KG1 (cell line): ENCODE measurements around the gene ST8SIA6.
"Not testable (repeated sequence)": the region's sequence is repeated elsewhere in the genome, so short reads cannot be mapped to it uniquely, and the experiment has no call there.

Experiments
- DNase-seq: peaks from one replicate; lab custom pipeline; 2025; lab: John Stamatoyannopoulos, UW

The ST8SIA6 gene, protein sequence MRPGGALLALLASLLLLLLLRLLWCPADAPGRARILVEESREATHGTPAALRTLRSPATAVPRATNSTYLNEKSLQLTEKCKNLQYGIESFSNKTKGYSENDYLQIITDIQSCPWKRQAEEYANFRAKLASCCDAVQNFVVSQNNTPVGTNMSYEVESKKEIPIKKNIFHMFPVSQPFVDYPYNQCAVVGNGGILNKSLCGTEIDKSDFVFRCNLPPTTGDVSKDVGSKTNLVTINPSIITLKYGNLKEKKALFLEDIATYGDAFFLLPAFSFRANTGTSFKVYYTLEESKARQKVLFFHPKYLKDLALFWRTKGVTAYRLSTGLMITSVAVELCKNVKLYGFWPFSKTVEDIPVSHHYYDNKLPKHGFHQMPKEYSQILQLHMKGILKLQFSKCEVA

DNA sequence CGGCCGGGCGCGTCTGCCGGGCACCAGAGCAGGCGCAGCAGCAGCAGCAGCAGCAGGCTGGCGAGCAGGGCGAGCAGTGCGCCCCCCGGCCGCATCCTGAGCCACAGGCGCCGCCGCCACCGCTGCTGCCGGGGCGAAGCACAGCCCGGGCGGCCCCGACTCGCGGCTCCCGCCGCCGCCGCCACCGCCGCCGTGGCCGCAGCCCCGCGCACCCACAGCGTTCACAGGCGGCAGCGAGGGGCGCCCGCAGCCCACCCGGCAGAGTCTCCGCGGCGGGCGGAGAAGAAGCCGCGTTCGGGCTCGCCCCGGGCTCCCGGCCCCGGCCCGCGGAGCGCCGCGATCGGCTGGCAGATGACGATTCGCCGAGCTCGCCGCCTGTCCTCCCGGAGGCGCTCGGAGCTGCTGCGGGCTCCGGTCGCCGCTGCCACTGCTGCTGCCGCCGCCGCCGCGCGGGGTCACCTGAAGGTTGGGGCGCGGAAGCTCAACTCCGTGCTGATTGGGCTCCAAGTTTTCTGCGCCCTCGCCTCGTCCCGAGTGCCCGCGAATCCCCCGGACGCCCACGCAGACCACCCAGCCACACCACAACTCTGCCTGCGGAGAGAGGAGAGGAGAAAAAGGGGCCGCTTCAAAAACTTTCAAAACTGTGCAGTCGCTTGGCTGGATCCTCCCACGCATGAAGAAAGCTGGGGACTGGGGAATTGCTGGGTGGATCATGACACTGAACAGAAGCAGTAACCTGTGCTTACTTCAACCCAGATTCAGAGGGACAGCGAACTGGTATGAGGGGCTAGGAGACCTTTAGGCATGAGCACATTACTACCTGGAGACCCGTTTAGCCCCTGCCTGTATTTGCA, at the start of gene ST8SIA6:
Gene ST8SIA6 (minus strand): TSS at position 435 of the 854 bp plus-strand sequence. CDS start 340 bp downstream, at position 95.
- DNase-seq, result no peak

DNA sequence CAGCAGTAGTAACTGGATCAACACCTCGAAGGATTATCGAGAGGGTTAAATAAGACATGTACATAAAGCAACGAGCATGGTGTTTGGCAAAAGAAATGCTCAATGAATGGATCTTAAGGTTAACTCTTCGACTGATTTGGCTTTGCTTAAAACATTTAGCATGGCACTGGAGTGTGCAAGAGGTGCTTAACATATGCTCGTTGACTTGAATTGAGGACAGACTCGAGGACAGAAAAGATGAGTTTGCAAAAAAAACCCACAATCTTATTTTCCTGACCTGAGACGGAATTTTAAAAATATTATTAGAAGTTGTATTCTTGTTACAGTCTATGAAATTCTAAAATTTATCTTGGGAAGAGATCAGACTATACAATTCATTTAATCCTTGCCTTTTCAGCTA, 49.4 kb upstream of the ST8SIA6 start:
- DNase-seq, result no peak

DNA sequence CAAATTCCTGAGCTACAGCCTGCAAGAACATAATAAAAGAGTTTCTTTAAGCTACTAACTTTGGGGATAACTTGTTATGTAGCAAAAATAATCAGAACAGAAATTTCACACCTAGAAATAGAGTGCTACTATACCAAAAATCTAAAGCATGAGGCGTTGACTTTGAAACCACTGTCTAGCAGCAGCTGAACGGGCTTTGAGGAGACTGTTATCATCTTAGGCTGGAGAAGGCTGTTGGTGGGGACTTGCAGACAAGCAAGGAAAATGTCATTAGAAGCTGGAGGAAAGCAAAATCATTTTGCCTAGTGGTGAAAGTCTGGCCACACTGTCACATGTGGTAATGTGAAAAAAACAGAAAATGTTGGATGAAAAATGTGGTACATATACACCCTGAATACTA, 48.4 kb upstream of the ST8SIA6 start:
- no peak for DNase-seq

DNA sequence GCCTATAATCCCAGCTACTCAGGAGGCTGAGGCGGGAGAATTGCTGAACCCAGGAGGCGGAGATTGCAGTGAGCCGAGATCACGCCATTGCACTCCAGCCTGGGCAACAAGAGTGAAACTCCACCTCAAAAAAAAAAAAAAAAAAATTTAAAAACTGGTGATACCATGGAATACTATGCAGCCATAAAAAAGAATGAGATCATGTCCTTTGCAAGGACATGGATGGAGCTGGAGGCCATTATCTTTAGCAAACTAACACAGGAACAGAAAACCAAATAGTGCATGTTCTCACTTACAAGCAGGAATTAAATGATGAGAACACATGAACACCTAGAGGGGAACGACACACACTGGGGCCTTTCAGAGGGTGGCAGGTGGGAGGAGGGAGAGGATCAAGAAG, 44.6 kb upstream of the ST8SIA6 start:
- DNase-seq, result not testable (repeated sequence)

DNA sequence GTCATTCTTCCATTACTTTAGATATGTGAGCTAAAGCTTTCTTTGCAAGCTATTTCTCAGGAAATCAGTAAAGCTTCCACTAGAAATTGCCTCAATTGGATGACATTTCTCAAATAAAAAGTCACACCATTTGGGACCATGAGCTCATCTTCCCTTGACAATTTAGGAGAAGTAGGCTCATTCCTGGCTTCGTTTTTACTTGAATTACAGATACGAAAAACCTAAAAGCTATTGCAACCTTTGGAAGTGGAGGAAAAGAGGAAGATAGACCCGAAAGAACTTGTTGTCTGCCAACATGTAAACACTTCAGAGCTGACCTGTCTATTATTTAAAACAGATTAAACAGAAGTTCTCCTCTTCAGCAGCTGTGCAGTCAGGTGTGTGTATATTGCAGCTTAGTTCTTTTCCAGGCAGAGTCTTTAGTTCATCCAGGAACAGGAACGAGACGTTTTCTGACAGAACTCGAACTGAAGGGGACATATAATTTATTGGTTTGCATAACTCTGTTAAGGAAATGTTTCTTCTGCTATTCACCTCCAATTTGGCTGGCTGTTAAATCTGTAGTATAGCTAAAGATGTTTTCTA, 43.1 kb upstream of the ST8SIA6 start:
- no peak for DNase-seq

DNA sequence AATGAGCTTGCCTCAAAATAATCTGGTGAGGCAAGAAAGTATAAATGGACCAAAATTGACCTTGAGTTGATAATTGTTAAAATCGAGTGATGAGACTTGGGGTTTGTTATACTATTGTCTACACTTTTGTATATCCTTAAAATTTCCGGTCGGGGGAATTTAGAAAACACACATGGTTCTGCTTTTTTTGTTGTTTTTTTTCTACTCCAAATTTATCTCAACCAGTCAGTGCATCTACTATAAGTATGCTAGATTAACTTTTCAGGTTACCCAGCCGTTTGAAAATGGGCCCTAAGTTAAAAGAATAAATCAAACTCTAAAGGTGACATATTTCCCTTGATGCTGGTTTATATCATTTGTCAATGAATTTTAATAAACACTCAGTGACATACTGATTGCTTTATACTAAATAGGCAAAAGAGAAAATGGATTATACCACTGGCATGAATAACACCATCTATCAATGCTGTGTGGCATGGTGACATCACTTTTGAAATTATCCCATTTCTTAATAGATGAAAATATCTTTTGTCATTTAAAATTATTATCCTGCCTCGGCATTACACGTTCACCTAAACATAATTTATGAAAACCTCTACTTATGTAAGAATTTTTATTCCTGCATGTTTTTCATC, 40.3 kb upstream of the ST8SIA6 start:
- DNase-seq, result no peak

DNA sequence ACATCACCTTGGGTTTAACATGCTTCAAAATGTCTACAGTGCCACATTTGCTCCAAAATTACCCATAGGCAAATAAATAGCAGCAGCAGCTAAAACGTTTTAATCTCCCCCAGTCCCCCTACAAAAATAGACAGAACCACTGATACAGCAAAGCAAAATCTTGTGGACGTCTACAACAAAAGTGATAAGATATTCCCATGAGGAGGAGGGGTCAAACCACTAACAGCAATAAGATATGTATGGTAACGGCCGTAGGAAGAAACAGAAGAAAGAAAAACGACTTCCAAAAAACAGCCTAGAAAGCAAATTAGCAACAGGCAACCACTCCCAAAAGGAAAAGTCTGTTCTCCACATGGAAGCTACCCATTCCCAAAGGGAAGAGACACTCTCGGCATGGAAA, 34.5 kb upstream of the ST8SIA6 start:
- DNase-seq, result no peak

DNA sequence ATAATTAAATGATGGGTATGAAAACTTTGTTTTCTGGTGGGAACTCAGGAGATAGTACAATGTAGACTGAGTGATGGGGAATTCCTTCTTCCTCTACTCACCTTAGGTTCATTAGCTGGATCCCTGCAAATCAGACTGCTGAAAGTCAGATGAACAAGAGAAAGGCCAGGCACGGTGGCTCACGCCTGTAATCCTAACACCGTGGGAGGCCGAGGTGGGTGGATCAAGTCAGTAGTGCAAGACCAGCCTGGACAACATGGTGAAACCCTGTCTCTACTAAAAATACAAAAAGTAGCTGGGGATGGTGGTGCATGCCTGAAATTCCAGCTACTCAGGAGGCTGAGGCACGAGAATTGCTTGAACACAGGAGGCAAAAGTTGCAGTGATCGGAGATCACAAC, 28.7 kb upstream of the ST8SIA6 start:
- no peak for DNase-seq

DNA sequence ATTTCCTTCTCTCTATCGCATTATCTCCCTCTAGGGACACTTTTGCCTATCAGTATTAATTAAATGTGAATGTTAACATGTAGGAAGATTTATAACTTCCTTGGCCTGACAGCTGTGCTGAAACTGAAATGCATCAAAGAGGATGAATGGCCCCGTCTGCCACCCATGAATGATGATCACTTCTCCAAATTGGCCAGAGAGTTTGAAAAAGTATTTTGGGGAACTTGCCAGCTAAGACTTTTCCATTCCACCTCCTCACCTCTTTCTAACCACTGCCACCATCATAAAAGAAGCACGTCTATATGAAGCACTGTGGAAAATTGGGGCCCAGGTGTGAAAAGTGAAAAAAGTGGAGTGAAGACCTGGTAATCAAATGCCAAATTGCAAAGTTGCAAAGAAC, 25.4 kb upstream of the ST8SIA6 start:
- DNase-seq, result no peak

DNA sequence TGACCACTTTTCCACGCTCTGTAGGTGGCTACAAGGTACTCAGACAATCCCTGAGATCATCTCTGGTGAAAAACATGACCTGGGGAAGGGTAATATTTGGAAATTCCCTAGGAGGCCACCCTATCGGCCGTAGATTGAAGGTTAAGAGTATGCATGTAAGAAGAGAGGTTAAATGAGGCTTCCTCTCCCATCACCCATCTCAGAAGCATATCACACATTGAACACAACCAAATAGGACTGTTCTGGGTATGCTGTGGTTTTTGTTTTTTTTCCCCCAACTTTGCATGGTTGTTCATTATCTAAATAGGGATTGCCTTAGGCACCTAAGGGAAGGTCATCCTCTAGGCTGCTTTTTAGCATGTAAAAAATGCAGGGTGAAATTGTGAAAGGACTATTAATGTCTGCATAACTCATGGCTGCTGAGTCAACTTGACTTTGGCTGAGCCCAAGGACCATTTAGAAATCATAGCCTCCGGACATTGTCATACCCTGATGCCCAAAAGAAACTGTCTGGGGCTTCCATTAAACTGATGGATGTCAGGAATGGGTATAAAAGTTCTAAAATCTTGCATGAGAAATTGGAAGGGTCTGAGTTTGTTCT, 24.7 kb upstream of the ST8SIA6 start:
- no peak for DNase-seq

DNA sequence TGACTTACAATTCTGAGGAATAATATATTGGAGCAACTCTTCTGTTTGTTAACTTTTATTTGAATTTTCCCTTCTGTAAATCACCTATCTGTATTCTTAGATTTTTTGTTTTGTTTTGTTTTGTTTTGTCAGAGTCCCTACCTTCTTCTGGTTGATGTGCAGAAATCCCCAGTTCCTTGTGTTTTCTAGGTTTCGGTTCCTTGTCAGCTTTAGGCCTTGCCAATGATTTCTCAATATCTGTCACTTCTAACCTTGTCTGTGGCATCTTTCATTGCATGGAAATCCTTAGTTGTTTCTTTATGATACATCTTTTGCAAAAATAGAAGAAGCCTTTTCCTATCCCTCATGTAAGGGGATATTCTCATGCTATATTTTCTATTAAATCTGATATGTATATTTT, 21.7 kb upstream of the ST8SIA6 start:
- DNase-seq, result no peak

DNA sequence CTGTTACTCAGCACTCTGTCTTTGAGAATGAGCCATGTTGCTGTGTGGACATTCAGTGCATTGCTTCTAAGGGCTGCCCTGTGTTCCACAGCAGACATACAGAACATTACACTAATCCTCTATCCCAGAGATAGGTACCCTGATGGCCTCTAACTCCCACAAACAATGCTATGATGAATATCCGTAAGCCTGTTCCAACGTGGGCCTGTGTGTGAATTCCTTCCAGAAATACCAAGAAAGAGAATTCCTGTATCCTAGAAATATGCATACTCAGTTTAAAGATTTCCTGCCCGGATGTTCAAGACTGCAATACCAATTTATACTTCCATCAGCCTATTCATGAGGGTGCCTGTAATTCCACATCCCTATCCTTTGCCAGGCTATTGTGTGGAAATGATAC, 21.3 kb upstream of the ST8SIA6 start:
- DNase-seq, result no peak

DNA sequence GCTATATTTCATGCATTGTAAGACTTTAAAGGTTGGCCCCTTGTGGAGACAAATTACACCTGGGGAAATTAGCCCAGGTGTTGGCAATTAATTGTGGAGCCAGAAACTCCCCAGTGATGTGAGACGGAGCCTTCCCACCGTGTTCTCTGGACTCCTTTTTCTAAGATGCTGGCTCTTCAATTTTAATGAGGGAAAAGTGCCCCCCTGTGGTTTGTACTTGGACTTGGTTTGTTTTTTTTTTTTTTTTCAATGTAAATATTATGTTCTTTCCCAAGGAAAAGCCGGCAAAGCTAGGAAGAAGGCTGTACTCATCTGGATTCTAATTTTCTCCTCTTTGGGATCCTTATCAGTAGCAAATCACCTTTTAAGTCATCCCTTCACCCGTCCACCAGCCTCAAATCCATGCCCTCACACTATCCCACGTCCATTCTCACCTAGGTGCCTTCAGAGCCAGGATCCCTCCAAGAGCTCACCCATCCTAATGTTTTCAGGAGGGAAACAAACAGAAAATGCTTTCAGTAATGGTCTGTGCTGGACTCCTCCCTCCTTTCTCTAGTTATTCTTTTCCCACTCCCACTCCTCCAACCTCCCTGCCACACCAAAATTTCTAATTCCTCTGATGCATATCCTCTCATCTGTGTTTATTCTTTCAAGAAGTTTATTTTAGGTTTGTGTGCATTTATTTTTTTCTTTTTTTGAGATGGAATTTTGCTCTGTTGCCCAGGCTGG, 20.4 kb upstream of the ST8SIA6 start:
- no peak for DNase-seq

DNA sequence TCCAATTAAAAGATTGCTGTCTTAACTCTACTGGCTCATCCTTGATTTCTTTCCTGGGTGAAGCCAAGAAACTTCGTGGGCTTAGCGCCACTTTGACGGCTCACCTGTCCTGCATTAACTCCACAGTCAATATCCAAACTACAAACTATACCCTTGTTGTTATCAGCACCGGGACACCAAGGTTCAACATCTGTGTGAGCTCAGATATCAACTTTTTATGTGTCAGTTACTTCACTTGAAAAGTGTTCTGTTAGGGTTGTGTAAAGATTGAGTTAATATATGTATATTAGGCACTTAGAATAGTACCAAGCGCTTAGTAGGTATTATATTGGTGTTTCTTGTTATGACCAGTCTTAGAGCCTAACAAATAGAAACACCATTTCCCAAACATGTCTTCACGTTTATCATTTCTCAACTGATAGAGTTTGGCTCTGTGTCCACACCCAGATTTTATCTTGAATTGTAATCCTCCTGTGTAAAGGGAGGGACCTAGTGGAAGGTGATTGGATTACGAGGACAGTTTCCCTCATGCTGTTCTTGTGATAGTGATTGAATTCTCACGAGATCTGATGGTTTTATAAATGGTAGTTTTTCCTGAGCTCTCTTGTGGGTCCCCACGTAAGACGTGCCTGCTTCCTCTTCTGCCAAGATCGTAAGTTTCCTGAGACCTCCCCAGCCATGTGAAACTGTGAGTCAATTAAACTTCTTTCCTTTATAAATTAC, 19.0 kb upstream of the ST8SIA6 start:
- DNase-seq, result no peak

DNA sequence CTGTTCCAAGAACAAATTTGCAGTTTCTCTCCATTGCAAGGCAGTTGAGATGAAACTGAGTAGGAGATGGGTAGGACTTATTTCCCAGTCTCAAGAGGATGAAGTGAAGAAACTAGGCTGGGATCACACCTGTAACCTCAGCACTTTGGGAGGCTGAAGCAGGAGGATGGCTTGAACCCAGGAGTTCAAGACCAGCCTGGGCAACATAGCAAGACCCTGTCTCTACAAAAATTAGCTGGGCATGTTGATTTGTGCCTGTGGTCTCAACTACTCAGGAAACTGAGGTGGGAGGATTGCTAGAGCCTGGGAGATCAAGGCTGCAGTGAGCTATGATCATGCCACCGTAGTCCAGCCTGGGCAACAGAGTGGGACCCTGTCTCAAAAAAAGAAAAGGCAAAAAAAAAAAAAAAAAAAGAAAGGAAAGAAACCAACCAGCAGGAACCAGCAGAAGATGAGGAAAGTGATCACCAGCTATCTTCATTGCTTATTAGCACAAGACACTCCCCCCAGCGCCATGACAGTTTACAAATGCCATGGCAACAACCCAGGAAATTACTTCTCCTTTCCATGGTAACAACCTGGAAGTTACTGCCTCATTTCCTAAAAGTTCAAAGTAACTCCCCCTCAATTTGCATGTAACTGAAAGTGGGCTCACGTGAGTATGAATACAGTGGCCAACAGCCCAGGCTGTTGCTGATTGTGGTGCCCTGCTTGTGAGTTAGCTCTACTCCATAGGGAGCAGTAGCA, 18.3 kb upstream of the ST8SIA6 start:
- no peak for DNase-seq

DNA sequence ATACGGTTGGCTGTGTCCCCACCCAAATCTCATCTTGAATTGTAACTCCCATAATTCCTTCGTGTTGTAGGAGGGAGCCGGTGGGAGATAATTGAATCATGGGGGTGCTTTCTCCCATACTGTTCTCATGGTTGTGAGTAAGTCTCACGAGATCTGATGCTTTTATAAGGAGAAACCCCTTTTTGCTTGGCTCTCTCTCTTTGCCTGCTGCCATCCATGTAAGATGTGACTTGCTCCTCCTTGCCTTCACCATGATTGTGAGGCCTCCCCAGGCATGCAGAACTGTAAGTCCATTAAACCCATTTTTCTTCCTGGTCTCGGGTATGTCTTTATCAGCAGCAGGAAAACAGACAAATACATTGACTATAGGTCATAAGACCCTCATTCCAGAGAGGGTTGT, 15.9 kb upstream of the ST8SIA6 start:
- no peak for DNase-seq

DNA sequence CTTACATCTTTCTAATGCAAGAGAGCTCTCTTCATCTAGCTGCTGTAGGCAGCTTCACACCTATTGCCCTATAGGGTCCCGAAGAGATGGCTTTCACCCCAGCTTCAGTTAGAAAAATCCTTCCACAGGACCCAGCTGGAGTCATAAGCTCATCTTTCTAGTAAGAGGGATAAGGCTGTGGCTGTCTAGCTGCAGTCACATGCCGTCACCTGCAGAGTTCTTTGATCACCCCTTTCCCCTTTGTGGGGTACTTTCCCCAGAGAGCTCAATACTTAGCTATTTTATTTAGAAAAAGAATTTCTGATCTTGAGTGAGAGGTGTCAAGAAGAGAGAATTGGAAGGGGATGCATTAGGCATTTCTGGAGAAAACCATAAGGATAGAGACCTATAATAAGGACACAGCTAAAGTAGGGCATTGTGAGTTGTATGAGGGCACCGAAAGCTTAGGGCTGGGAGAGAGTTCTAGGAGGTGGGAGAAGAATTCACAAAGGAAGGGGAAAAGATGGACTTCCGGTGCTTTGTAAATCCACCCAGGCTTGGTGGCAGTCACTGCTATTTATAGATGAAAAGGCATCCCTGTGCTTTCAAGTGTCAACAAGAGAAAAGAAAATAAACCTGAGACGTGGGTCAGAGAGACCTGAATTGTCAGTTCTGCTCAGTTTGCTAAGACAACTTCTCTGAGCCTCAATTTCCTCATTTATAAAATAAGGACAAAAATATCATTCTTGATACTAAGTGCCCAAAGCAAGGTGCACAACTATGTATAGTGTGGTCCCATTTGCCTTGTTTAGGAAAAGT, 11.1 kb upstream of the ST8SIA6 start:
- no peak for DNase-seq

DNA sequence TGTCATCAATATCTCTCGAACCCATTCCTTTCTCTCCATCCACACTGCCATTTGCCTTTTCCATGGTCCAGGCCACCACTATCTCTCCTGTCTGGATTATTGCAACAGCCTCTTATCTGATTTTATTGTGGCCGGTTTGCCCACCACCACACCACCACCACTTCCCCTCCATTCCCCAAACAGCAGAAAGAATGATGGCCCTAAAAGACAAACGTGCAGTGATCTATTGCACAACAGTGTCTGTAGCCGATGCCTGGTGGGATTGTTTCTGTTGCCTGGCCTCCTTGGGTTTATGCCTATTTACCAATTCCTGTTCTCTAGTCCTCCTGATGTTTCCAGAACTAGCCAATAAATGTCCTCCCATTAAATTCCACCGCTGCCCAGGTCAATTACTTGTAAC, 10.2 kb upstream of the ST8SIA6 start:
- no peak for DNase-seq

DNA sequence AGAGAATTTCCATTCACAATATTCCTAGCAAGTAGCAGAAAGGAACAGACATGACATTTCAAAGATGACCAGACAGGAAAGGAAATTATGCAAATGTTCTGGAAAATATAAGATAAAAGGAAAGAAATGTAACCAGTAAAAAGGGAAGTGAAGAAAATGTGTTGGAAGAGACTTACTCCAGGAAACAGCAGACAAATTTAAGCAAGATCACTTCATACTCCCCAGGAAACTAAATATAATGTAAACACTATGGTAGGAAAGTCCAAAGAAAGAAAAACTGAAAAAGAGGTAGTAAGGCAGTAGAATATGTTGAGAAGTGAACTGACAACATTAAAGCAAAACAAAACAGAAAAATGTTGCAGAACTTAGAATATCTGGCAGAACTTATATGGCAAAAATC, 6.4 kb upstream of the ST8SIA6 start:
- DNase-seq, result no peak
